HepG2 (cell line): Measurements from ENCODE around the gene DNAJC11. TPM values are rescaled to one million over a fixed set of nuclear protein-coding genes. Genes with fewer than 3 reads are reported as not detected.

Source experiments
- CENPBD1 ChIP-seq: sonication (generic); formaldehyde crosslinking; IDR thresholded peaks from 2 replicates; pipeline ENCODE4 v1.8.0; 2022; ENCODE audit warnings: missing genetic modification reagents, low read depth, mild to moderate bottlenecking, borderline replicate concordance
- CREB3 ChIP-seq: sonication (generic); formaldehyde crosslinking; IDR thresholded peaks from 2 replicates; pipeline ENCODE4 v1.5.0; 2020; ENCODE audit warnings: missing genetic modification reagents
- HOXD1 ChIP-seq: sonication (generic); formaldehyde crosslinking; IDR thresholded peaks from 2 replicates; pipeline ENCODE4 v1.5.0; 2020; ENCODE audit warnings: missing genetic modification reagents
- MAZ ChIP-seq, 2 experiments: sonication (generic) in 1 of 2; formaldehyde crosslinking in 1 of 2; IDR thresholded peaks; 2 replicates each; pipeline versions ENCODE4 v1.5.0 to v1.6.1; 2012 to 2020; ENCODE audit warnings: low read depth in 2 of 2, mild to moderate bottlenecking in 2 of 2, borderline replicate concordance in 1 of 2, improper control_type of control experiment in 1 of 2, low read length in 1 of 2, missing genetic modification reagents in 1 of 2, moderate library complexity in 1 of 2
- MTERF4 ChIP-seq: sonication (generic); formaldehyde crosslinking; IDR thresholded peaks from 2 replicates; pipeline ENCODE4 v1.8.0; 2023; ENCODE audit warnings: mild to moderate bottlenecking, missing genetic modification reagents
- NCOR1 ChIP-seq: fragments of 200-600 bp; sonication (generic); IDR thresholded peaks from 2 replicates; pipeline ENCODE4 v1.7.0; 2017; ENCODE audit warnings: antibody characterized with exemption, low read length, borderline replicate concordance
- TEAD3 ChIP-seq: optimal IDR thresholded peaks from 2 replicates; pipeline ENCODE3; 2016; ENCODE audit warnings: borderline replicate concordance
- ZNF251 ChIP-seq: sonication (generic); formaldehyde crosslinking; IDR thresholded peaks from 2 replicates; pipeline ENCODE4 v1.9.0; 2021; ENCODE audit warnings: mild to moderate bottlenecking, missing genetic modification reagents
- ZNF331 ChIP-seq: sonication (generic); formaldehyde crosslinking; IDR thresholded peaks from 2 replicates; pipeline ENCODE4 v1.4.0; 2020; ENCODE audit warnings: missing genetic modification reagents
- ZNF333 ChIP-seq: sonication (generic); formaldehyde crosslinking; IDR thresholded peaks from 2 replicates; pipeline ENCODE4 v1.4.0; 2020; ENCODE audit warnings: mild to moderate bottlenecking, missing genetic modification reagents, borderline replicate concordance
- ZNF414 ChIP-seq: sonication (generic); formaldehyde crosslinking; IDR thresholded peaks from 2 replicates; pipeline ENCODE4 v1.5.0; 2020; ENCODE audit warnings: missing genetic modification reagents
- ZNF672 ChIP-seq: sonication (generic); formaldehyde crosslinking; IDR thresholded peaks from 2 replicates; pipeline ENCODE4 v1.8.1; 2022; ENCODE audit warnings: missing genetic modification reagents
- ZNF790 ChIP-seq: sonication (generic); formaldehyde crosslinking; IDR thresholded peaks from 2 replicates; pipeline ENCODE4 v1.8.0; 2022; ENCODE audit warnings: missing genetic modification reagents, mild to moderate bottlenecking, borderline replicate concordance
- polyA plus RNA-seq, 8 experiments: library from polyadenylated mRNA; depleted of rRNA in 3 of 8; stranded (reverse) in 7 of 8; unstranded in 1 of 8; fragments of >200 nt; fragmentation: Illumina TruSeq in 4 of 8; extraction: Trizol in 4 of 8; gene quantifications; 2 replicates each; pipeline versions ENCODE4 v1.2.1 to v1.2.3, GENCODE V29; 2011 to 2016; ENCODE audit warnings: low read depth in 4 of 8, missing spikeins in 1 of 8, mixed read lengths in 1 of 8; ENCODE audit not compliant: insufficient read depth in 1 of 8
- total RNA-seq, 5 experiments: library from RNA; depleted of rRNA; stranded (reverse); fragments of >200 nt; fragmentation: Illumina TruSeq; extraction: Trizol; gene quantifications; 2 replicates each; pipeline ENCODE4 v1.2.3, GENCODE V29; 2016; ENCODE audit warnings: low read depth in 1 of 5
- TF ChIP-seq, protein P1 (sequence below): sonication (generic); formaldehyde crosslinking; IDR thresholded peaks from 2 replicates; pipeline ENCODE4 v1.8.0; 2022; ENCODE audit warnings: mild to moderate bottlenecking, missing genetic modification reagents; ENCODE audit not compliant: insufficient replicate concordance
- TF ChIP-seq, protein P2 (sequence below): sonication (generic); formaldehyde crosslinking; conservative IDR thresholded peaks from 2 replicates; pipeline ENCODE4 v1.8.1; 2023; ENCODE audit warnings: missing genetic modification reagents

DNAJC11 gene
- total and polyA plus RNA-seq, 2 of the 13 experiments (the other 11 are each of a cell fraction or from before 2014, with no cell fraction given): 25.1 to 47.6 TPM

GRCh38 chr1:6613361-6614018, 88.1 kb downstream of the DNAJC11 start, which contains the start of gene PHF13 (continued):
- TF ChIP-seq, protein P1, sequence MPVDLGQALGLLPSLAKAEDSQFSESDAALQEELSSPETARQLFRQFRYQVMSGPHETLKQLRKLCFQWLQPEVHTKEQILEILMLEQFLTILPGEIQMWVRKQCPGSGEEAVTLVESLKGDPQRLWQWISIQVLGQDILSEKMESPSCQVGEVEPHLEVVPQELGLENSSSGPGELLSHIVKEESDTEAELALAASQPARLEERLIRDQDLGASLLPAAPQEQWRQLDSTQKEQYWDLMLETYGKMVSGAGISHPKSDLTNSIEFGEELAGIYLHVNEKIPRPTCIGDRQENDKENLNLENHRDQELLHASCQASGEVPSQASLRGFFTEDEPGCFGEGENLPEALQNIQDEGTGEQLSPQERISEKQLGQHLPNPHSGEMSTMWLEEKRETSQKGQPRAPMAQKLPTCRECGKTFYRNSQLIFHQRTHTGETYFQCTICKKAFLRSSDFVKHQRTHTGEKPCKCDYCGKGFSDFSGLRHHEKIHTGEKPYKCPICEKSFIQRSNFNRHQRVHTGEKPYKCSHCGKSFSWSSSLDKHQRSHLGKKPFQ (CRISPR knock-in tag): no peak
- TF ChIP-seq TEAD3 (CRISPR knock-in tag): no peak
- 0 out of 2 replicates have a peak, but pooled peaks have one; percentile 27 for TF ChIP-seq ZNF790 (CRISPR knock-in tag)
- 0 out of 2 replicates have a peak, but pooled peaks have one; percentile 26 for TF ChIP-seq CREB3 (CRISPR knock-in tag)
- no peak for TF ChIP-seq ZNF333 (CRISPR knock-in tag)
- TF ChIP-seq MTERF4 (CRISPR knock-in tag): no peak
- no peak for TF ChIP-seq CENPBD1 (CRISPR knock-in tag)
- TF ChIP-seq, protein P2, sequence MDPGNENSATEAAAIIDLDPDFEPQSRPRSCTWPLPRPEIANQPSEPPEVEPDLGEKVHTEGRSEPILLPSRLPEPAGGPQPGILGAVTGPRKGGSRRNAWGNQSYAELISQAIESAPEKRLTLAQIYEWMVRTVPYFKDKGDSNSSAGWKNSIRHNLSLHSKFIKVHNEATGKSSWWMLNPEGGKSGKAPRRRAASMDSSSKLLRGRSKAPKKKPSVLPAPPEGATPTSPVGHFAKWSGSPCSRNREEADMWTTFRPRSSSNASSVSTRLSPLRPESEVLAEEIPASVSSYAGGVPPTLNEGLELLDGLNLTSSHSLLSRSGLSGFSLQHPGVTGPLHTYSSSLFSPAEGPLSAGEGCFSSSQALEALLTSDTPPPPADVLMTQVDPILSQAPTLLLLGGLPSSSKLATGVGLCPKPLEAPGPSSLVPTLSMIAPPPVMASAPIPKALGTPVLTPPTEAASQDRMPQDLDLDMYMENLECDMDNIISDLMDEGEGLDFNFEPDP (CRISPR knock-in tag): no peak
- no peak for TF ChIP-seq HOXD1 (CRISPR knock-in tag)
- peak; percentile 36; the same call in 1 of the 2 replicates for TF ChIP-seq ZNF414 (CRISPR knock-in tag)
- no peak for TF ChIP-seq ZNF251 (CRISPR knock-in tag)
- TF ChIP-seq MAZ (IDR thresholded peaks at IDR 0.05; ENCODE audit: borderline replicate concordance, low read depth, low read length): 0 out of 2 replicates have a peak, but pooled peaks have one; percentile 72
- TF ChIP-seq MAZ (CRISPR knock-in tag; IDR thresholded peaks at IDR 0.05; ENCODE audit: low read depth): peak; percentile 88
- TF ChIP-seq NCOR1: no peak; the same call in 1 of the 2 replicates
- no peak for TF ChIP-seq ZNF672
- TF ChIP-seq ZNF331 (CRISPR knock-in tag): no peak
